CD4-positive, alpha-beta T cell treated with Interleukin-4 for 4 hours (primary cell): ENCODE data around the gene OR6Y1.

Experiments
- DNase-seq: peaks from one replicate; pipeline ENCODE4 v3.0.0-alpha.2; 2020

The OR6Y1 gene

DNA sequence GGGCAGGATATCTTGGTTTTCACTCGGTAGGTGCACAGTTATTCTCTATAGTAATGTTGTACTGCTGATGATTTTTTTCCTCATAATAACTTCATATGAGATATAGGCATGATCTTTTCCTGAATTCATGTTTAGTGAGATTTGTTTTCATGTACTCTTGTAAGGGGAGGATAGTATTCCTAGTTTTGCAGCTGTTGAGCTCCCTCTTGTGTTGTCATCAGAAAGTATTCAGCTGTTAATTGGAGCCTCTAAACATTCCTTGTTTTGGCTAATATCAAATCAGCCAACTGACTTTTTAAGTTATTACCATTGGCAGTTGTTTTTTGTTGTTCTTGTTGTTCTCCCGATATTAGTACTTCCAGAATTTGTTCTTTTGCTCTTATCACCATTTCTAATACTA is 57.8 kb downstream of the OR6Y1 start:
- DNase-seq, result no peak

- no peak for DNase-seq
These were observed 59.4 kb downstream of the OR6Y1 start for GRCh38 chr1:158494796-158495195.
